ENCODE data around the gene HAS3.

HAS3 gene

DNA sequence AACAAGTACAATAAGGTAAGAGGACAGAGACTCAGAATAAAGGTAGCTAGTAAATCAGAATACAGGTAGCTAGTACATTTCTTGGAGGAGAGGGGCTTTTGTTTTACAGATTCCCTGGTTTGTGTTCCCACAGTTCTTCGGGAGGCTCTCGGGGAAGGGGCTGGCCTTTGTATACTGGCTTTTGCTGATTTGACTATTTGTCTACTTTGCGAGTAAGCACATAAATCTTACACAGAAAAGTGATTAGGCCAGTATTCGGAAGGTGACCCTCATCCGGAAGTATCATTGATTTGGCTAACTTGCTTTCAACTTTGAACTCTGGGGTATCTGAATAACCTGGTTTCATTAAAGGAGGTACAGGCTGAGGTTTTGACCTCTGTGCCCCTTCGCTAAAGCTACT lies 60.1 kb downstream of the HAS3 start:
- TF ChIP-seq CTCF (IDR thresholded peaks at IDR 0.05; ENCODE audit: low read depth, low read length, poor library complexity, severe bottlenecking) (no peak), EZH2phosphoT487 (IDR thresholded peaks at IDR 0.05; ENCODE audit: borderline replicate concordance, low read length) (no peak)
- H3K4me2 ChIP-seq (ENCODE audit: low read length) = no peak overlapping the region

GRCh38 chr16:69166221-69166833 lies 60.9 kb downstream of the HAS3 start:
- Histone ChIP-seq H4K20me1 (ENCODE audit: control insufficient read depth, insufficient read depth, low read depth, low read length) (no peaks in the 10 kb centered on the region), H3K27me3 (ENCODE audit: control insufficient read depth, low read length) (no peaks in the 10 kb centered on the region), H3K79me2 (ENCODE audit: control insufficient read depth, low read length) (no peaks in the 10 kb centered on the region), H3F3A (ENCODE audit: control insufficient read depth, insufficient read depth) (peaks cover 4% of the 10 kb centered on the region), H3K4me2 (ENCODE audit: low read length) (no peak overlapping the region), H3K4me3 (ENCODE audit: low read length) (no peak overlapping the region), H3K9me3 (ENCODE audit: control insufficient read depth, insufficient read depth, low read length) (no peaks in the 10 kb centered on the region), H3K9me2 (replicated peaks; ENCODE audit: control insufficient read depth, low read length) (no peaks in the 10 kb centered on the region), H3K27ac (ENCODE audit: low read depth, low read length) (no peak overlapping the region), H3K36me3 (ENCODE audit: control insufficient read depth, low read length) (peaks cover 81% of the 10 kb centered on the region), H3K4me1 (ENCODE audit: control insufficient read depth, low read length) (peaks cover 23% of the 10 kb centered on the region)
- TF ChIP-seq EZH2phosphoT487 (IDR thresholded peaks at IDR 0.05; ENCODE audit: borderline replicate concordance, low read length) (no peak), CTCF (IDR thresholded peaks at IDR 0.05; ENCODE audit: low read depth, low read length, poor library complexity, severe bottlenecking) (no peak)

More for the DNA sequence above, 60.1 kb downstream of the HAS3 start:
- H3K9me3 ChIP-seq (ENCODE audit: control insufficient read depth, insufficient read depth, low read length) = no peaks in the 10 kb centered on the region
- H3K27ac ChIP-seq (ENCODE audit: low read depth, low read length) = no peak overlapping the region
- H3K9me2 ChIP-seq (replicated peaks; ENCODE audit: control insufficient read depth, low read length) = no peaks in the 10 kb centered on the region
- H3F3A ChIP-seq (ENCODE audit: control insufficient read depth, insufficient read depth) = peaks cover 4% of the 10 kb centered on the region
- H3K36me3 ChIP-seq (ENCODE audit: control insufficient read depth, low read length) = peaks cover 87% of the 10 kb centered on the region
- H3K27me3 ChIP-seq (ENCODE audit: control insufficient read depth, low read length) = no peaks in the 10 kb centered on the region
- H3K4me1 ChIP-seq (ENCODE audit: control insufficient read depth, low read length) = peaks cover 16% of the 10 kb centered on the region
- no peak overlapping the region for H3K4me3 ChIP-seq (ENCODE audit: low read length)
- no peaks in the 10 kb centered on the region for H4K20me1 ChIP-seq (ENCODE audit: control insufficient read depth, insufficient read depth, low read depth, low read length)
- H3K79me2 ChIP-seq (ENCODE audit: control insufficient read depth, low read length) = no peaks in the 10 kb centered on the region

DNA sequence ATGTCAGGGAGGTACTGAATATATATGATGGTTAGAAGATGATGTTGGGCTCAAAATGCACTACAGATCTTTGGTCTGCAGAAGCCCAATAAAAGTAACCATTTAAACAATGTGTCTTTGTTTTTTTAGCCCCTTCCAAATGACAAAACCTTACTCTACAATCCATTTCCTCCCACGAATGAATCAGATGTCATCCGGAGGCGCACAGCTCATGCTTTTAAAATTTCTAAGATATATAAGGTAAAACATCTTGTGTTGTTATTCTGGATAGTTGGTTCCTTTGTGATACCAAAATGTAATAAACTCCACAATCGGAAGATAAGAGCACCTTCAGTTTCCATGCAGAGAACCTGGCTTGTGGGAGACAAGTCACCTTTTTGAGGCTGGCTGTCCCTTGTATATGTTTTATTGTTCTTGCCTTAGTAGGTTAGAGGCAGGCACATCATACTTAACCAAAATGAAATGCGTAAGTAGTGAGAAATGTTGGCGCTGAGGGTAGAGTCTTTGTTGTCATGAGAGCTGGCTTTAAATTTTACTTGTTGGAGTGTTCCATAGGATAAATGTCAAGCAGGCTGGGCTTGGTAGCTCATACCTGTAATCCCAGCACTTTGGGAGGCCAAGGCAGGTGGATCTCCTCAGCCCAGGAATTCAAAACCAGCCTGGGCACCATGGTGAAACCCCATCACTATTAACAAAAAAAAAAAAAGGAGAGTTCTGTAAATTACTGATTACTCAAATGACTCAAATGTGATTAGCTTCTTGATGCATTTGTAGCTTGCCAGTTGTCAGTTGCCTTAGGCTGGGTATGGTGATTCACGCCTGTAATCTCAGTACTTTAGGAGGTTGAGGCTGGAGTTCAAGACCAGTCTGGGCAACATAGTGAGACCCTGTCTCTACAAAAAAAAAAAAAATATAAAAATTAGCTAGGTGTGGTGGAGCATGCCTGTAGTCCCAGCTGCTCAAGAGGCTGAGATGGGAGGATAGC lies 61.8 kb downstream of the HAS3 start:
- H3K36me3 ChIP-seq (ENCODE audit: control insufficient read depth, low read length) = peaks cover 79% of the 10 kb centered on the region
- no peaks in the 10 kb centered on the region for H3K9me2 ChIP-seq (replicated peaks; ENCODE audit: control insufficient read depth, low read length)
- no peak overlapping the region for H3K27ac ChIP-seq (ENCODE audit: low read depth, low read length)

More for the DNA sequence above, 61.8 kb downstream of the HAS3 start:
- H3K4me1 ChIP-seq (ENCODE audit: control insufficient read depth, low read length) = peaks cover 25% of the 10 kb centered on the region
- H3K4me2 ChIP-seq (ENCODE audit: low read length) = no peak overlapping the region
- H3F3A ChIP-seq (ENCODE audit: control insufficient read depth, insufficient read depth) = peaks cover 8% of the 10 kb centered on the region
- no peaks in the 10 kb centered on the region for H3K79me2 ChIP-seq (ENCODE audit: control insufficient read depth, low read length)
- no peaks in the 10 kb centered on the region for H3K27me3 ChIP-seq (ENCODE audit: control insufficient read depth, low read length)
- no peaks in the 10 kb centered on the region for H4K20me1 ChIP-seq (ENCODE audit: control insufficient read depth, insufficient read depth, low read depth, low read length)
- TF ChIP-seq CTCF (IDR thresholded peaks at IDR 0.05; ENCODE audit: low read depth, low read length, poor library complexity, severe bottlenecking) (no peak), EZH2phosphoT487 (IDR thresholded peaks at IDR 0.05; ENCODE audit: borderline replicate concordance, low read length) (no peak)
- H3K4me3 ChIP-seq (ENCODE audit: low read length) = no peak overlapping the region
- H3K9me3 ChIP-seq (ENCODE audit: control insufficient read depth, insufficient read depth, low read length) = no peaks in the 10 kb centered on the region
